Germinal center (tissue), 1 donor: ENCODE results near the gene LYRM4.

Source experiments
- DNase-seq: peaks from one replicate; pipeline ENCODE4 v3.0.0; 2012; ENCODE audit warnings: mixed read lengths, low spot score

Gene LYRM4

GRCh38 chr6:5098501-5099270, 162.1 kb downstream of the LYRM4 start:
- DNase-seq, result no peak

DNA sequence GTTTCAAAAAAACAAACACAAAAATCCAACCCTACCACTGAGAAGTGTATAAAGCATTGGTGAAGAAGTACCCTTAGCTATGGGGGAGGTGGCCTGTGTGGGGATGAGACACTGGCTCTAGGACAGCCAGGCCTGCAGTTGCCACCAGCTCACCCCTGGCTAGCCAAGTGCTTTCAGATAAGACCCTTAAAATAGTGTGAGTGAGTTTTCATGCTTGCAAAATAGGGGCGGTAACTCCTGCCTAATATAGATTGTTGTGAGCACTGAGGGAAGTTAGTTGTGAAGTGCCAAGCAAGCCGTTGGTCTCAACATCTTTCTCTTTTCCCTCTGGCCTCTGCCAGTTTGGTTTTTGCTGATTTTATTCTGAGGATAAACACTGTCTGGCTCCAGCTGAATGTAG, 164.3 kb downstream of the LYRM4 start:
- peak; percentile 29 for DNase-seq

DNA sequence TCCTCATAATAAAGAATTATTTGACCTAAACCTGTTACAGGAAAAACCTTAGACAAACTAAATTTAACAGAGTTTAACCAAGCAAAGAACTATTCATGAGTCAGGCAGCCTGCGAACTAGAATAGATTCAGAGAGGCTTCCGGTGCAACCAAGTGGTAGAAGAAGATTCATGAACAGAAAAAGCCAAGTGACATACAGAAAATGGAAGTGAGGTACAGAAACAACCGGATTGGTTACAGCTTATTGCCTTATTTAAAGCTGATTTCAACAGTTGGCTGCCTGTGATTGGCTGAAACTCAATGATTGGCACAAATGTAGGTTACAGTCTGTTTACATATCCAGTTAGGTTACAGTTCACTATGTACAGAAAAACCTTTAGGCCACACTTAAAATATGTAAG, 165.5 kb downstream of the LYRM4 start:
- DNase-seq, result peak; percentile 70

GRCh38 chr6:5094327-5094726, 166.4 kb downstream of the LYRM4 start:
- DNase-seq, result no peak

DNA sequence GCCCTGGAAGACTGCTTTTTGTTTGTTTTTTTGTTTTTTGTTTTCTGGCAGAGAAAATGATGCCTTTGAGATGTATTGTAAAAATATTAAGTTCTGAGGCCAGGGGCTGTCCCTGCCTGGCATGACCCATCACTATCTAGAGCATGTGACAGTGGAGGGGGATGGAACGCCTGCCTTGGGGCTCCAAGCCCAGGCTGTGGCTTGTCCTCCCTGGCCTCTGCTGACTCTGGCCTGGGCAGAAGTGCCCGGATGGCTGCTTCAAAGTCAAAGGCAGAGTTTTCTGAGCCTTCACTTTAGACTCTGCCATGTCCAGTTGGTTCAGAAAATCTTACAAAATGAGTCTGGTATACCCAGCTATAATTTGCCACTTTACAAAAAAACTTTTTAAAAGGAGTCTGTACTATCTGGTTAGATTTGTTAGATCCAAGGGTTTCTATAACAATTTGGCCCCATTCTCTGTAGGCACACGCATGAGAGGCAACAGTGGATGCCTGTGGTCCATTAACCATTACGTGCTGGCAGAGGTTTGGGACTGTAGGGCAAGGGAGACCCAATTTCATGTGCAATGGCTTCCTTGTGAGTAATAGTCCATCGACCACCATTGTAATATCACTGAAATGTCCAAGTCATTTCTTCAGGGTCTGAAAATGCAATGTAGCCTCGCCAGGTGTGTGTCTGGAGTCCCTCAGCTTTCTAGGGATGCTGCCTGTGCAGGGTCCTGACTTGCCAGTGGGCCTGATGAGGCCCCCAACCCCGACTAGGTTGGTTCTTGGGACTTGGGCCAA, 167.3 kb downstream of the LYRM4 start:
- no peak for DNase-seq

GRCh38 chr6:5091210-5092069, 169.3 kb downstream of the LYRM4 start:
- peak; percentile 56 for DNase-seq

DNA sequence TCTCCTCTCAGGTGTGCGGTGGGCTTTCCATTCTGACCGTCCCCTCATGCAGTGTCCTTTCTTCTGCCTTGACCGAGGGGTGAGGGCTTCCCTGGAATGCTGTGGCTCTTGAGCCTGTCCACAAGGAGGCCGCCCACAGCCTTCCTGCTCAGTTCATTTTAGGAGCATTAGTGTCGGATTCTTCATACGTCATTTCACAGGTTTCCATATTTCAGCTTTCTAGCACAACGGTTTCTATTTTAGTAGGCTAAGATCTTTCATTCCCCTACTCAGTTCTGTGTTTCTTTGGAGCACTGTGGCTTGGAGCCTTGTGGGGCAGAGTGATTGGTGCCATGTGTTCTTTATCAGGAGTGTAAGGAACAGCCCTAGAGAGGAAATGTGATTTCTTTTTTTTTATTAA, 170.1 kb downstream of the LYRM4 start:
- DNase-seq, result no peak

GRCh38 chr6:5089481-5090438, 171.0 kb downstream of the LYRM4 start:
- DNase-seq, result no peak

GRCh38 chr6:5088780-5089179, 172.0 kb downstream of the LYRM4 start:
- no peak for DNase-seq

GRCh38 chr6:5087389-5087788, 173.4 kb downstream of the LYRM4 start:
- DNase-seq, result no peak

- no peak for DNase-seq
These were observed 174.4 kb downstream of the LYRM4 start for GRCh38 chr6:5086294-5086890.

DNA sequence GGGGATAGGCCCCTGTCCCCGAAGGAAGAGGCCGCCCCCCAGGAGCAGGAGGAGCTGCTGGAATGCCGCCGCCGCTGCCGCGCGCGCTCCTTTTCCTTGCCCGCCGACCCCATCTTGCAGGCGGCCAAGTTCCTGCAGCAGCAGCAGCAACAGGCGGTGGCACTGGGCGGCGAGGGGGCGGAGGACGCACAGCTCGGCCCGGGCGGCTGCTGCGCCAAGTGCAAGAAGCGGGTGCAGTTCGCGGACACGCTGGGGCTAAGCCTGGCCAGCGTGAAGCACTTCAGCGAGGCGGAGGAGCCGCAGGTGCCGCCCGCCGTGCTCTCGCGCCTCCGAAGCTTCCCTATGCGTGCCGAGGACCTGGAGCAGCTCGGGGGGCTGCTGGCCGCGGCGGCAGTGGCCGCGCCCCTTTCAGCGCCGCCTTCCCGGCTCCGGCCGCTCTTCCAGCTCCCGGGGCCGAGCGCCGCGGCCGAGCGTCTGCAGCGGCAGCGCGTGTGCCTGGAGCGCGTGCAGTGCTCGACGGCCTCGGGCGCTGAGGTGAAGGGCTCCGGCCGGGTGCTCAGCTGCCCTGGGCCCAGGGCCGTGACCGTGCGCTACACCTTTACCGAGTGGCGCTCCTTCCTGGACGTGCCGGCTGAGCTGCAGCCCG, 175.0 kb downstream of the LYRM4 start:
- DNase-seq, result peak; percentile 33

DNA sequence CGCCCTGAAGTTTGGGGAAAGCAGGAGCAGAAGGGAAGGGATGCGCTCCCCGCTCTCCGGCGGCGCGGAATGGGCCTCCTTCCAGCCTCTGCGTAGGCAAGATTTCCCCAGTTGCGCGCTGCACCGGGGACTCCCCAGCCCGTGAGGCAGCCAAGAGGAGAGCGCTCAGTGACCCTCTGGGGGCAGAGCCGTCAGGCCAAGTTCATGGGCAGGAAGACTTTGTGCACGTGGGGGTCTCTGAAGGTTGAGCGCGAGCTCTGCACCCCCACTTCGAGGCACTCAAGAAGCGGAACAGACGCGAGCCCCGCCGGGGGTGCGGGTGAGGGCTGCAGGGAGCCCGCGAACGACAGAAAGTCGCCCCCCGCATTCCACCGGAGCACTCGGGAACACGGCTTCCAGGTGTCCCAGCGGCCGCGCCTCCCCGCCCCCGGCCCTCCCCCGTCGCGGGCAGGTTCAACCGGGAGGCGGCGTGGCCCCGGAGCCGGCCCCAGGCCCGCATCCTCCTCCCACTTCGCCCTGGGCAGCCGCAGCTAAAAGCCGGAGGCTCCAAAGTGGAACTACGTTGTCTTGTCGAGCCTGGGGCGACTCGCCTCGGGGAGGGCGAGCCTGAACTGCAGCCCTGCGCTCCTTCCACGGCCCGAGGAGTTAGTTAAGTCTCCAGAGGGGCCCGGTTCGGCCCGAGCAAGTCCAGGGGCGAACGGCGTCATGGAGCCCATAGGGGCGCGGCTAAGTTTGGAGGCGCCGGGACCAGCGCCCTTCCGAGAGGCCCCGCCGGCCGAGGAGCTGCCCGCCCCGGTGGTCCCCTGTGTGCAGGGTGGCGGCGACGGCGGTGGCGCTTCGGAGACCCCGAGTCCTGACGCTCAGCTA, 175.7 kb downstream of the LYRM4 start, which contains the start of gene PPP1R3G:
Gene PPP1R3G, plus strand, starts transcription at position 561 of the 867 bp plus-strand sequence. Its CDS starts 145 bp downstream, at position 706.
- peak; percentile 40 for DNase-seq

GRCh38 chr6:5084360-5084780, 176.4 kb downstream of the LYRM4 start:
- no peak for DNase-seq

- no peak for DNase-seq
These were observed 176.9 kb downstream of the LYRM4 start for GRCh38 chr6:5083813-5084359.

DNA sequence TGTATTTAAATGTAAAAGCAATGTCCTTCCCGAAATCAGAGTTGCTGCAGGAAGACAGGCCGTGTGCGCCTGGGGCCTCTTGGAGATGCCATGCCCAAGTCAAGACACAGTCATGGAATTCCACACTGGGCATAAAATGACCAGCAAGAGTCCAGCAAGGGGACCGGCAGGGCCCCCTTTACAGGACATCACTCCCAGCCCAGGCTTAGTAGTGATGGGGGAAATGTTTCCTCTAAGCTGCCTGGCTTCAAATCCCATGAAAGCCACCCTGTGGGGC, 177.5 kb downstream of the LYRM4 start:
- no peak for DNase-seq

DNA sequence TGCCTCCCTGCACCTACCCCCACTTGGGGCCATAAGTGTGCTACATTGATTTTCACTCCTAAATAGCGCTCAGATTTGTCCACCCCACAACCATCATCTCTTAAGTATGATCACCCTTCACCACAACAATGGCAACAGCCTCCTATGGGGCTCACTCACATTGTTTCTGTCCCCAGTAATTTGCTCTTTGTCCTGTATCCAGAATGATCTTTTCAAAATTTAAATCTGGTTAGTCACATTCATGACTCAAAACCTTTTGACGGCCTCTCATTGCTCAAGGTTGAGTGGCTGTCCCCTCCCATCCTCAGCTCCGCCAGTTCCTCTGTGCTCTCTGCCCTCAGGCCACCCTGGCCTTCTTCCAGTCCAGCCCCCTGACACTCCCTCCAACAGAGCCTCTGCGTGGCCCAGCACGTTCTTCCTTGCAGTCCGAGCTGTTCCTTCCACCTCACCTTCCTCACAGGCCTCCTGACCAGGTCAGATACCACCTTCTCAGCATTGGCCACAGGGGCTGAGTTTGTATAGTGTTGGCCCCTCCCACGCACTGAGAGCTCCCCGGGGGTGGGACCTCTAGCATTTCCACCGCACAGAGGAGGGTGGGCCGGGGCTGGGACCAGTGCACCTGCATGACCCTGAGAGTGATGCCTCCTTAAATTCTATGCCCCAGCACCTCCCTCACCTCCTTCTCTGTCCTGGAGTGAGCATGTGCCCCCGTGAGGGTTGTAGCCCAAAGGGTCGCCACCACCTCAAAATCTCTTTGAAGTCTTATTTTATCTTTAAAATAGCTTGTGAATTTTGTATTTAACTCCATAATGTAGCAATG, 178.1 kb downstream of the LYRM4 start:
- DNase-seq, result no peak

DNA sequence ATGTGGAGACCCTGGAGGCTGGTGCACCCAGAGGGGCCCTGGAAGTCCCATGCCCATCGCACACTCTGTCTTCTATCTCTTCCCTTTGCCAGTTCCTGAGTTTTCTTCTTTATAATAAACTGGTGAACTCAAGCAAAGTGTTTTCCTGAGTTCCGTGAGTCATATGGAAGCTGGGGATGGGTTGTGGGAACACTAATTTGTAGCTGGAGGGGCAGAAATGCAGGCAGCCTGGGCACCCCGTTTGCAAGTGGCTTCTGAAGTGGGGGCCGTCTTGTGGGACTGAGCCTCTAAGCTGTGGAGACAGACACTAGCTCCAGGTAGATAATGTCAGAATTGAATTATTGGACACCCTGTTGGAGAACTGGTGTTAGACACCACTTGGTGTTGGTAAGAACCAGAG, 178.8 kb downstream of the LYRM4 start:
- no peak for DNase-seq
